GM12864 (cell line): ENCODE data around the gene CCDC120.

Source experiments
- DNase-seq: peaks from one replicate; pipeline ENCODE4 v3.0.0-alpha.2; 2011; ENCODE audit warnings: low read depth
- H3K4me3 ChIP-seq: 2 replicates; pipeline ENCODE4 v1.5.1; 2011; ENCODE audit warnings: mild to moderate bottlenecking, low read depth, low read length, control low read depth
- TF ChIP-seq, protein P1 (sequence below): IDR thresholded peaks from 2 replicates; pipeline ENCODE4 v1.5.1; 2011; ENCODE audit warnings: low read depth, mild to moderate bottlenecking, moderate library complexity, low read length, control low read depth, inconsistent platforms; ENCODE audit errors: missing control alignments

CCDC120 gene

DNA sequence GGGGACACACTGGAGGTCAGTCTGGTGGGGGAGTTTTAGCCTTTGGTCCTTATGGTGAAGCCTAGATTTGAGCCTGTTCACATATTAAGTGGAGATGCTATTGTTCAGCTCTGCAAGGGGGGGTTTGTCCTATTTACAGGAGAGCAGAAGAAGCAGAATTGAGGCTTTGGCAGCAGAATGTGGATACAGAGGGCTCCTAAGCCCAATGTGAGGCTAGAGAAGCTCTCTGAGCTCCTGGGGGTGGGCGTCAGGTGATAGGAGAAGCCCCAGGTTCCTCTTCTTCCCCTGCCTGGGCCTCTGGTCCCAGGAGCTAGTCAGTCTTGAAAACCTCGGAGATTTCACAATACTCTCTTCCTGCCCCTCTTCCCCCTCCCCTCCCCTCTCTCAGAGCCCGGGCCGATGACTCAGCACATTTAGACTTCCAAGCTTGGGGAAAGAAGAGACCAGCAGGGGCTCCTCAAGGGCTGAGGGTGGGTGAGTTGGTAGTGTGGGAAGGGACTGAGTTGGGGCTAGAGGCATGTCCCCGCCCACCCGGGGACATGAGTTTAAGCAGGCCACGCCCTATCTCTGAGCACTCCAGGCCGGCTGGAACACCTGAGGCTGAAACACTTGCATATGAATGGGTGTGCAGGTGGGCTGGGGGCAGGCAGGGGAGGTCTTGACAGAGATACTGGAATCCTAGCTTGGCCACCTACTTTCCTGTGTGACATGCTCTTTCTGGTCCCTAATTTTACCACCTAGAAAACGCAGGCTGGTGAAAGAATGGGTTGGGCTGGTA is 19.0 kb upstream of the CCDC120 start:
- DNase-seq = peak; percentile 13
- H3K4me3 ChIP-seq = no peak overlapping the region
- TF ChIP-seq, protein P1, sequence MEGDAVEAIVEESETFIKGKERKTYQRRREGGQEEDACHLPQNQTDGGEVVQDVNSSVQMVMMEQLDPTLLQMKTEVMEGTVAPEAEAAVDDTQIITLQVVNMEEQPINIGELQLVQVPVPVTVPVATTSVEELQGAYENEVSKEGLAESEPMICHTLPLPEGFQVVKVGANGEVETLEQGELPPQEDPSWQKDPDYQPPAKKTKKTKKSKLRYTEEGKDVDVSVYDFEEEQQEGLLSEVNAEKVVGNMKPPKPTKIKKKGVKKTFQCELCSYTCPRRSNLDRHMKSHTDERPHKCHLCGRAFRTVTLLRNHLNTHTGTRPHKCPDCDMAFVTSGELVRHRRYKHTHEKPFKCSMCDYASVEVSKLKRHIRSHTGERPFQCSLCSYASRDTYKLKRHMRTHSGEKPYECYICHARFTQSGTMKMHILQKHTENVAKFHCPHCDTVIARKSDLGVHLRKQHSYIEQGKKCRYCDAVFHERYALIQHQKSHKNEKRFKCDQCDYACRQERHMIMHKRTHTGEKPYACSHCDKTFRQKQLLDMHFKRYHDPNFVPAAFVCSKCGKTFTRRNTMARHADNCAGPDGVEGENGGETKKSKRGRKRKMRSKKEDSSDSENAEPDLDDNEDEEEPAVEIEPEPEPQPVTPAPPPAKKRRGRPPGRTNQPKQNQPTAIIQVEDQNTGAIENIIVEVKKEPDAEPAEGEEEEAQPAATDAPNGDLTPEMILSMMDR = no peak

DNA sequence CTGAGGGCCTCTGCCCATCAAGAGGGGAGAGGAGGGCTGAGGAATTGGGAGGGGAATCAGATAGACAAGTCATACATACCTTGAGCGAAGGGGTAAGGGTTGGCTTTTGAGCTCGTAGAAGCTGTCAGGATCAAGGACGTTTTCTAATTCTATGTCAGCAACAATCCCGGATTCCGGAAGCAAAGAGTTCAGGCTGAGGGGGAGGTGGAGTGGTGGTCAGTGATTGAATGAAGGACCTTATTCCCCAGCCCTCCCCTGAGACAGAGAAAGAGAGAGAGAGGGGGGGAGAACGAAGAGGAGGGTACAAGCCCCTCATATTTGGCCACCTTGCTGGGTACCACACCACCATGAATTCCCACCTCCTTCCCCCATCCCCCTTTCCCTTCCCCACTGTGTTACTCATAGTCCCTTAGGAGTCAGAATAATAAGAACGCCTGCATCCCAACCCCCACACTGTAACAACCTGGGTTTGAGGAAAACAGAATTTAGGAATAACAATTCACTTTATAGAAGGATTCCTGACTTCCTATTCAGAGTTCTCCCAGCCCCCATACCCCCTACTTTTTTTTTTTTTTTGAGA is 18.3 kb upstream of the CCDC120 start:
- no peak for DNase-seq
- TF ChIP-seq, protein P1 = no peak
- no peak overlapping the region for H3K4me3 ChIP-seq

DNA sequence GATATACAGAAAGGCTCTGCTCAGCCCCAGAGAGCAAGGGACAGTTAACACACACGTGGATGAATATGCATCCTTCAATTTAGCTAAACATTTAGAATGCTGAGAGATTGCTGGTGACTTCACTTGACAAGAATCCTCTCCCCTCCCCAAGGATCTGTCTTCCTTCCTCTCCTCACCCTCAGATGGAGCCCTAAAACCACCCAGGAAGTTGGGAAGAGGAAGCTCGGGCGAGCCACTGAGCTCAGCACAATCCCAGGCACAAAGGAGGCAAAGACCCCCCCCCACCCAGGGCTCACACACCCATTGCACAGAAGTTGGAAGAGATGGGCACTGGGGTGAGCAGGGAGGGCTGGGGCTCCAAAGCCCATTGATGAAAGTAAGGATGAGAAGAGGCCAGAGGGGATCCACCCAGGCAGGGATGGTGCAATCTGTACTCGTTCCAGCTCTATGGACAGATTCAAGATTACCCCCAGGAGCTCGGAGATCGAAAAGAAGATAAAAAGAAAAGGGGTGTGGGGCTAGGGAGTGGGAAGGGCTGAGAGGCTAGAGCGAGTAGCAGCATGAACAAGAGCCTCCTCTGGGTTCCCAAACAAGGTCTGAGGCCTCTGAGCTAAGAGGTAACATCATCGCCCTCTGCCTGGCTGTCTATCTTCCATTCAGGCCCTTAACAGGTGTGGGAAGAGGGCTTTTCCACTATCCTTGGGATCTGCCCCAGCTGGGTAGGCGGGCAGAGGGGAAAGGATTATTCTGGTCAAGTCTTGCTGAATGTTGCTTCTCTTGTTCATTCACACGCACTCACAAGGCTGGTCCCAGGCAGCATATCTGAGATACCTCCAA is 16.8 kb upstream of the CCDC120 start:
- TF ChIP-seq, protein P1 = no peak
- DNase-seq = no peak
- H3K4me3 ChIP-seq = peak overlapping the region; percentile 84

DNA sequence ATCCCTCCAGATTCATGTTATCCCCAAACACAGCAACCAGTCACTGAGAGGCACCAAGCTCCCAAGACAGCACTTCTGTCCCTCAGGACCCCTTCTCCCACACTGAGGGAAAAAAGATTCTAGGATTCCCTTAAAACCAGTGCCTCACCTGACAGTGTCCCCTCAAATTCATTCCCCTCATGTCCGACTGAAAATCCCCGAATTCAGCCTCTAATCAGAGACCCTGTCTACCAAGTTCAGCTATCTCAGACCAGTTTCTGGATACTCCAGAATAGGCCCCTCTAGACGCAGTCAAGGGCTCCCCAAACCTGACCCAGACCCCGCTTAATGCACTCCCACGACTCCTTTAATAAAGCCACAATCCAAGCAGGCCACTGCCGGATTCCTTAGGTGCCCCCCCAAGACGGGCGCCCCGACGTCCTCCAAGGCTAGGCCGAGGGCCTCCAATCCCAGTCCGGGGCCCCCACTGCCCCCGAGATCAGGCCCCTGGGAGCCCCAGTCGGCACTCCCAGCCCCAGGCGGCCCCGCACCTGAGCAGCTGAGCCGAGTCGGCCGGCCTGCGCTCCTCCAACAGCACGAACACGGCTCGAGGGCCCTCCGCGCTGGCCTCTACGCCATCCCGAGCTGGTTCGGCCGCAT is 16.1 kb upstream of the CCDC120 start:
- H3K4me3 ChIP-seq = peak overlapping the region; percentile 84
- DNase-seq = no peak
- TF ChIP-seq, protein P1 = no peak

DNA sequence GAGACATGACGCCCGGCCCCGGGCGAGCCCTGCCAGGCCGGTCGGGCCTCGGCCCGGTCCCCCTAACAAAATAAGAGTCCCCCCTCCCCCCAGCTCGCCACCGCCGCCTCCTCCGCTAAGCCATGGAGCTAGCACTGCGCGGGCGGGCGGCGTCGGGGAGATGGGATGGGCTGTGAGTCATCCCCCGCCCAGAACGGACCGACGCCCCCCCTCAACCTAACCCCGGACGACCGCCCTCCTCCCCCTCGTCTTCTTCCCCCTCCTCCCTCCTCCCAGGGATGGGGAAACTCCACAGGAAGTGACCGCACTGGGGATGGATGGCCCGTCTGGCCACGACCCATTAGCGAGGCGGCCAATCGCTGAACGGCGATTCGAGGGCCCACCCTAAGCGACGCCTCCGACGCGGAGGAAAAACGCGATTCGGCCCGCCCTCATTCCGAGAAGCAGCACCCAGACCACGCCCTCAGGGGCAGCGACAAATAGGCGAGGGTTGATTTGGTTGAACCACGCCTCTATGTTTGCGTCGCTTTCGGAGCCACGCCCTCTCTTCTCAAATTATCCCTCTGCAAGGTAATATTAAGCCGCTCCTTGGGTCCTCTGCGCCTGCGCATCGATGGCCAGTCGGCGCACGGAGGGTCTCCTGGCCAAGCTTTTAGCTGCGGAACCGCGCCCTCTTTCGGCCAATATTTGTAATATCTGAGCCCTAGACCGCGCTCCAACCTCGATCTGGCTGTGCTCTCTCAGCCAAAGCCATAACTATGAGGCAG is 15.4 kb upstream of the CCDC120 start, which contains the start of gene TFE3:
TFE3 (minus strand) TSS at position 138 of the 767 bp plus-strand sequence; CDS start at position 7, 131 bp downstream.
- peak; percentile 94 for DNase-seq
- H3K4me3 ChIP-seq = peak within 1 kb of the TSS; percentile 84
- TF ChIP-seq, protein P1 = peak; percentile 53

DNA sequence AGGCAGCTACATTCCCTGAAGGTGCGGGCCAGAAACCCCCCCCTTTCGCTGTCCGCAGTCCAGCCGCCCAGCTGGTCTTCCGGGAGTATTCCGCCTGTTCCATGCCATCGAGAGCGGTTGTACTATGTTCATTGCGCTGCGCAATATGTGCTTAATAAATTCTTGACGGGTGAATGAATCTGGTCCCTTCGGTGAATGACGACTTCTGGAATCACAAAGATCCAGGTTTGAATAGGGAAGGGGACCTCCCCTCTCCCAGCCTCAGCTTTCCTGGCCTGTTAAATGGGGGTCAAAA is 14.9 kb upstream of the CCDC120 start:
- H3K4me3 ChIP-seq = peak overlapping the region; percentile 48
- TF ChIP-seq, protein P1 = no peak
- no peak for DNase-seq
